ENCODE measurements around the gene SBK1. TPM values are rescaled to one million over a fixed set of nuclear protein-coding genes. Genes with fewer than 3 reads are reported as not detected.

SBK1 gene
- total RNA-seq, 2 experiments from 2014 or later = 8.5 to 9.7 TPM

- no peak for DNase-seq
- Mint-ChIP-seq H3K27me3 (no peaks in the 10 kb centered on the region), H3K27ac (peak overlapping the region; percentile 65), H3K9me3 (no peaks in the 10 kb centered on the region), H3K4me3 (peak overlapping the region; percentile 84), H3K36me3 (peaks cover 5% of the 10 kb centered on the region), H3K4me1 (peaks cover 53% of the 10 kb centered on the region)
These were observed 641 bp downstream of the SBK1 start for GRCh38 chr16:28292731-28293600.

DNA sequence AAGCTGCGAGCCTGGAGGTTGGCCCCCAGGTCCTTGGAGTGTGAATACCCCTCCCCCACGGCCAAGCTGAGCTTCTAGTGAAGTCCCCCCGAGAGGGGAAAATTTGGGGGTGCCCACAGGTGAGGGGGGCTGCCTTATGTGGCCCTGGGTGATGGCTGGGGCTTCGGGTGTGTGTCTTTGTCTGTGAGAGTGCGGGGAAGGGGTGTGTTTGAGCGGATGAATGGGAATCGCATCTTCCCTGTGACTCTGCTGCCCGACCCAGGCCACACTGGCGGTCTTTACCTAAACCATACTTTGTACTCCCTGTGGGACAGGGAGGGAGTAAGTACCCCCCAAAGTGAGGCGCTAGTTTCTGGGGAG, 1.3 kb downstream of the SBK1 start:
- Mint-ChIP-seq H3K27me3 (no peaks in the 10 kb centered on the region), H3K9me3 (no peaks in the 10 kb centered on the region), H3K4me3 (peak overlapping the region; percentile 80), H3K36me3 (peaks cover 5% of the 10 kb centered on the region), H3K27ac (no peak overlapping the region), H3K4me1 (peaks cover 54% of the 10 kb centered on the region)
- no peak for DNase-seq

DNA sequence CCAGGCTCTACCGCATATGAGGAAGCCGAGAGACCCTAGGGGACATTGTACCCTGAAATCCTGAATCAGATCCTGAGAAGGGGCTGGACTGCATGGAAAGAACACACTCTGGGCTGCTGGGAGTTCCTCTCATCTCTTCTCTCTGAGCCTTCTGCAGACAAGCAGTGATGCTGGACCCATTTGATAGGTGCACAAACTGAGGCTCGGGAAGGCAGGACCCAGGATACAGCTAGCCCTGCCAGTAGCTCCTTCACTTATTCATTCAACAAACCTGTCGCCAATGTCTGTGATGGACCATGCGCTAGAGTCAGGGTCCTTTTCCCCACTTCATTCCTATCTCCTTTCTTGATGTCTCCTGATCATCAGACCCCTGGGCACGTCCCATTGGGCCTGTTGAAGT, 1.9 kb downstream of the SBK1 start:
- no peak for DNase-seq
- H3K4me1 Mint-ChIP-seq = peaks cover 51% of the 10 kb centered on the region
- H3K9me3 Mint-ChIP-seq = no peaks in the 10 kb centered on the region
- H3K27me3 Mint-ChIP-seq = no peaks in the 10 kb centered on the region
- peaks cover 5% of the 10 kb centered on the region for H3K36me3 Mint-ChIP-seq
- H3K27ac Mint-ChIP-seq = peak overlapping the region; percentile 66
- peak overlapping the region; percentile 80 for H3K4me3 Mint-ChIP-seq

DNA sequence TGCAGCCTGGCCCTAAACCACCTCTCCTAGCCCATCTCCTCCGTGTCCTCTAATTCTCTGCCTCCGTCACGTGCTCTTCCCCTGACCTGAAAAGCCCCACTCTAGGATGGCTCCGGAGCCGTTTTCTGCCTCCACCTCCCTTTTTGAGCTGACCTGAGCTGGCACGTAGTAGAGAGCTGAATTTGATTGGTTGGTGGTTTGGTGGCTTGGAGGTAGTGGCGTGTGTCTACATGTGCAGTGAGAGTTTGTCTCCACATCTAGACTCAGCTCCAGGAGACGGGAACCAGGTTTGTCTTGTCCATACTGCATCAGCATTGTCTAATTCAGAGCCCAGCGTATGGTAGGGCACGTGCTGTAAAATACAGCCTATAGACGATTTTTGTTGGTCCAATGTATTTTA, 3.0 kb downstream of the SBK1 start:
- Mint-ChIP-seq H3K4me3 (peak overlapping the region; percentile 80), H3K9me3 (no peaks in the 10 kb centered on the region), H3K4me1 (peaks cover 49% of the 10 kb centered on the region), H3K27me3 (no peaks in the 10 kb centered on the region), H3K27ac (peak overlapping the region; percentile 5), H3K36me3 (peaks cover 5% of the 10 kb centered on the region)
- DNase-seq = no peak

GRCh38 chr16:28297308-28297707, 5.0 kb downstream of the SBK1 start:
- Mint-ChIP-seq H3K4me1 (peaks cover 45% of the 10 kb centered on the region), H3K27ac (peak overlapping the region; percentile 60), H3K36me3 (peaks cover 5% of the 10 kb centered on the region), H3K9me3 (no peaks in the 10 kb centered on the region), H3K4me3 (no peak overlapping the region), H3K27me3 (no peaks in the 10 kb centered on the region)
- no peak for DNase-seq

- peaks cover 5% of the 10 kb centered on the region for H3K36me3 Mint-ChIP-seq
- DNase-seq = no peak
- H3K4me1 Mint-ChIP-seq = peaks cover 47% of the 10 kb centered on the region
- no peak overlapping the region for H3K4me3 Mint-ChIP-seq
- H3K9me3 Mint-ChIP-seq = no peaks in the 10 kb centered on the region
- H3K27me3 Mint-ChIP-seq = no peaks in the 10 kb centered on the region
- peak overlapping the region; percentile 13 for H3K27ac Mint-ChIP-seq
These were observed 5.6 kb downstream of the SBK1 start for GRCh38 chr16:28297784-28298510.

DNA sequence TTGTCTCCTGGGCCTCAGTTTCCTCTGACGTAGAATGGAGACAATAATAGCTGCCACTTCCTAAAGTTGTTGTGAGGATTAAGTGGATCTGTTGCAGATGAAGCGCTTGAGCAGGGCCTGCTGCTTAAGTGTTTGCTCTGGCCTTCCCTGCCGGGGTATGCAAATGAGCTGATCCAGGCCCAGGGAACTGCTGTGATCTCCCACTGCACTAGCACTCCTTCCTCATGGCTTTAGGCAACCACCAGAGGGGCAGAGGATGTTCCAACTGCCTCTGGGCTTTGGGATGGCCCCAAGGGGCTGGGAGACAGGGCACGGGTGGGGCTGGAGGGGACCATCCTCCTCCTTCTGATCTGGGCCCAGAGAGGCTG, 6.2 kb downstream of the SBK1 start:
- no peak for DNase-seq
- no peak overlapping the region for H3K27ac Mint-ChIP-seq
- no peaks in the 10 kb centered on the region for H3K27me3 Mint-ChIP-seq
- H3K9me3 Mint-ChIP-seq = no peaks in the 10 kb centered on the region
- peaks cover 49% of the 10 kb centered on the region for H3K4me1 Mint-ChIP-seq
- H3K36me3 Mint-ChIP-seq = peaks cover 5% of the 10 kb centered on the region
- H3K4me3 Mint-ChIP-seq = no peak overlapping the region

GRCh38 chr16:28300327-28300726, 8.0 kb downstream of the SBK1 start:
- H3K4me3 Mint-ChIP-seq = no peak overlapping the region
- H3K9me3 Mint-ChIP-seq = no peaks in the 10 kb centered on the region
- H3K4me1 Mint-ChIP-seq = peaks cover 31% of the 10 kb centered on the region
- H3K36me3 Mint-ChIP-seq = peaks cover 7% of the 10 kb centered on the region
- H3K27me3 Mint-ChIP-seq = no peaks in the 10 kb centered on the region
- DNase-seq = no peak
- no peak overlapping the region for H3K27ac Mint-ChIP-seq

- H3K4me1 Mint-ChIP-seq = peaks cover 28% of the 10 kb centered on the region
- no peak for DNase-seq
- no peak overlapping the region for H3K4me3 Mint-ChIP-seq
- no peaks in the 10 kb centered on the region for H3K27me3 Mint-ChIP-seq
- peaks cover 9% of the 10 kb centered on the region for H3K36me3 Mint-ChIP-seq
- no peak overlapping the region for H3K27ac Mint-ChIP-seq
- no peaks in the 10 kb centered on the region for H3K9me3 Mint-ChIP-seq
These were observed 8.8 kb downstream of the SBK1 start for GRCh38 chr16:28301154-28301553.

GRCh38 chr16:28301620-28302019, 9.3 kb downstream of the SBK1 start:
- Mint-ChIP-seq H3K36me3 (peaks cover 9% of the 10 kb centered on the region), H3K4me3 (no peak overlapping the region), H3K9me3 (no peaks in the 10 kb centered on the region), H3K27ac (no peak overlapping the region), H3K27me3 (no peaks in the 10 kb centered on the region), H3K4me1 (peaks cover 26% of the 10 kb centered on the region)
- no peak for DNase-seq

GRCh38 chr16:28303132-28303531, 10.8 kb downstream of the SBK1 start:
- H3K4me1 Mint-ChIP-seq = peaks cover 19% of the 10 kb centered on the region
- no peaks in the 10 kb centered on the region for H3K9me3 Mint-ChIP-seq
- H3K27me3 Mint-ChIP-seq = no peaks in the 10 kb centered on the region
- no peak overlapping the region for H3K27ac Mint-ChIP-seq
- peaks cover 7% of the 10 kb centered on the region for H3K36me3 Mint-ChIP-seq
- no peak for DNase-seq
- H3K4me3 Mint-ChIP-seq = no peak overlapping the region

DNA sequence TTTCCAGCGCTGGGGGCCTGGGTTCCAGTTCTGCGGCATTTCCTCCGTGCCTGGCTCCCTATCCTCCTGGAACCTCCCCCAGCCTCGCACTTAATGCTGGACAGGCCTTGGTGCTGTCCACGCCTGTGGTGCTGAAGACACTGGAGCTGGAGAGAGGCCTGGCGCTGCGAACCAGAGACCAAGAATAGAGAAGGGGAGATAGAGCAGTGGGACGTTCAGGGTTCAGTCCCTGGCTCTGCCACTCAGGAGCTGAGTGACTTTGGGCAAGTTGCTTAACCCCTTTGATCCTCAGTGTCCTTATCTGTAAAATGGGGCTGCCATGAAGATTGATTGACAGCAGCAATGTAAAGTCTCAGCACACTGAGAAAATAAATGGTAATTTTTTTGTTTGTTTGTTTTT, 11.9 kb downstream of the SBK1 start:
- DNase-seq = no peak
- H3K27ac Mint-ChIP-seq = no peak overlapping the region
- peaks cover 22% of the 10 kb centered on the region for H3K4me1 Mint-ChIP-seq

GRCh38 chr16:28307936-28308335, 15.6 kb downstream of the SBK1 start:
- H3K4me3 Mint-ChIP-seq = no peak overlapping the region
- H3K4me1 Mint-ChIP-seq = peaks cover 47% of the 10 kb centered on the region
- no peaks in the 10 kb centered on the region for H3K9me3 Mint-ChIP-seq
- no peak for DNase-seq
- H3K27me3 Mint-ChIP-seq = no peaks in the 10 kb centered on the region
- H3K36me3 Mint-ChIP-seq = peaks cover 26% of the 10 kb centered on the region
- H3K27ac Mint-ChIP-seq = no peak overlapping the region

More for the DNA sequence above, 11.9 kb downstream of the SBK1 start:
- Mint-ChIP-seq H3K27me3 (no peaks in the 10 kb centered on the region), H3K9me3 (no peaks in the 10 kb centered on the region), H3K4me3 (no peak overlapping the region), H3K36me3 (peaks cover 12% of the 10 kb centered on the region)

- peak overlapping the region; percentile 70 for H3K27ac Mint-ChIP-seq
- H3K27me3 Mint-ChIP-seq = no peaks in the 10 kb centered on the region
- H3K9me3 Mint-ChIP-seq = no peaks in the 10 kb centered on the region
- no peak for DNase-seq
- H3K4me1 Mint-ChIP-seq = peaks cover 49% of the 10 kb centered on the region
- peaks cover 26% of the 10 kb centered on the region for H3K36me3 Mint-ChIP-seq
- no peak overlapping the region for H3K4me3 Mint-ChIP-seq
These were observed 16.7 kb downstream of the SBK1 start for GRCh38 chr16:28308794-28309584.

DNA sequence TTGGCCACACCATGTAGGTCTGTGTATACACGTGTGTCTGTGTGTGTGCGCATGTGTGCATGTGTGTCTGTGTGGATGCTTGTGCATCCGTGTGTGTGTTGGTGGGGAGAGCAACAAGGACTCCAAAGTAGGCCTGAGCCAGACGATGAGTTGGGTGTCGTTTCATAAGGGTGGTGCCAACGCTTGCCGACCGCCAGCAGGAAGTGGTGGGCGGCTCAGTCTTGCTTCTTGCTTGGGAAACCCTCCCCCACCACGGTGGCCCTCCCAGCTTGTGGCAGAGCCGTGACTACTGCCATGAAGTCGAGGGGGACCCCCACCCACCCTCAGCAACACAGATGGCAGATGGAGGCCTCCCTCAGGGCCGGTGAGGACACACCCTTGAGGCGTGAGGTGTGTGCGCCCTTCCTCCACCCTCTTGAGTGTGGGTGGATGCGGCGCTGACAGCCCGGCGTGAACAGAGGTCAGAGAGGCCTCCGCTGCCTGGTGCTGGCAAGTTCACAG, 17.5 kb downstream of the SBK1 start:
- Mint-ChIP-seq H3K4me1 (peaks cover 49% of the 10 kb centered on the region), H3K27ac (peak overlapping the region; percentile 81), H3K4me3 (peak overlapping the region; percentile 53), H3K36me3 (peaks cover 29% of the 10 kb centered on the region), H3K27me3 (no peaks in the 10 kb centered on the region), H3K9me3 (no peaks in the 10 kb centered on the region)
- peak; percentile 89 for DNase-seq
